ENCODE data around the gene PHLPP1. TPM values are rescaled to one million over a fixed set of nuclear protein-coding genes. Genes with fewer than 3 reads are reported as not detected.

The PHLPP1 gene
- total RNA-seq, 2 donors from 2014 or later = 8.1 to 11.6 TPM

- Histone ChIP-seq H3K9me3 (no peaks in the 10 kb centered on the region), H3K4me1 (ENCODE audit: control insufficient read depth in 1 of 2, low read depth in 2 of 2) (no peaks in the 10 kb centered on the region), H3K4me3 (no peak overlapping the region), H3K27ac (no peak overlapping the region), H3K36me3 (no peaks in the 10 kb centered on the region), H3K27me3 (replicated peaks; ENCODE audit: insufficient read depth) (no peaks in the 10 kb centered on the region)
- no peak for TF ChIP-seq CTCF (IDR thresholded peaks at IDR 0.05)
- ATAC-seq (ENCODE audit: insufficient number of reproducible peaks, low FRiP score, low read depth) = no peak
- DNase-seq (ENCODE audit: low spot score) = no peak
Observed at GRCh38 chr18:62786689-62787088, 71.3 kb downstream of the PHLPP1 start.

GRCh38 chr18:62788111-62788510 lies 72.8 kb downstream of the PHLPP1 start:
- Histone ChIP-seq H3K36me3 (no peaks in the 10 kb centered on the region), H3K27me3 (replicated peaks; ENCODE audit: insufficient read depth) (no peaks in the 10 kb centered on the region), H3K9me3 (no peaks in the 10 kb centered on the region), H3K4me1 (ENCODE audit: control insufficient read depth in 1 of 2, low read depth in 2 of 2) (no peaks in the 10 kb centered on the region), H3K4me3 (no peak overlapping the region), H3K27ac (no peak overlapping the region)
- ATAC-seq (ENCODE audit: insufficient number of reproducible peaks, low FRiP score, low read depth) (no peak), DNase-seq (ENCODE audit: low spot score) (no peak)
- no peak for TF ChIP-seq CTCF (IDR thresholded peaks at IDR 0.05)

- no peak for DNase-seq (ENCODE audit: low spot score)
- no peaks in the 10 kb centered on the region for H3K4me1 ChIP-seq (ENCODE audit: control insufficient read depth in 1 of 2, low read depth in 2 of 2)
- no peak for ATAC-seq (ENCODE audit: insufficient number of reproducible peaks, low FRiP score, low read depth)
- H3K27ac ChIP-seq = no peak overlapping the region
- H3K9me3 ChIP-seq = no peaks in the 10 kb centered on the region
- no peak overlapping the region for H3K4me3 ChIP-seq
- no peak for TF ChIP-seq CTCF (IDR thresholded peaks at IDR 0.05)
- no peaks in the 10 kb centered on the region for H3K36me3 ChIP-seq
- no peaks in the 10 kb centered on the region for H3K27me3 ChIP-seq (replicated peaks; ENCODE audit: insufficient read depth)
Observed at GRCh38 chr18:62788876-62789275, 73.5 kb downstream of the PHLPP1 start.

GRCh38 chr18:62790871-62791772 lies 75.8 kb downstream of the PHLPP1 start:
- H3K27ac ChIP-seq = no peak overlapping the region
- no peak overlapping the region for H3K4me3 ChIP-seq
- ATAC-seq (ENCODE audit: insufficient number of reproducible peaks, low FRiP score, low read depth) (no peak), DNase-seq (ENCODE audit: low spot score) (no peak)
- no peaks in the 10 kb centered on the region for H3K36me3 ChIP-seq
- no peaks in the 10 kb centered on the region for H3K9me3 ChIP-seq
- no peak for TF ChIP-seq CTCF (IDR thresholded peaks at IDR 0.05)
- H3K27me3 ChIP-seq (replicated peaks; ENCODE audit: insufficient read depth) = no peaks in the 10 kb centered on the region
- H3K4me1 ChIP-seq (ENCODE audit: control insufficient read depth in 1 of 2, low read depth in 2 of 2) = peaks cover 0 to 3% of the 10 kb centered on the region in 2 donors

GRCh38 chr18:62792016-62792415 lies 76.7 kb downstream of the PHLPP1 start:
- H3K27ac ChIP-seq = no peak overlapping the region

More at GRCh38 chr18:62792016-62792415, 76.7 kb downstream of the PHLPP1 start:
- no peak for TF ChIP-seq CTCF (IDR thresholded peaks at IDR 0.05)
- Histone ChIP-seq H3K4me1 (ENCODE audit: control insufficient read depth in 1 of 2, low read depth in 2 of 2) (peaks cover 0 to 4% of the 10 kb centered on the region in 2 donors), H3K27me3 (replicated peaks; ENCODE audit: insufficient read depth) (no peaks in the 10 kb centered on the region), H3K36me3 (no peaks in the 10 kb centered on the region), H3K9me3 (no peaks in the 10 kb centered on the region), H3K4me3 (no peak overlapping the region)
- no peak for DNase-seq (ENCODE audit: low spot score)
- ATAC-seq (ENCODE audit: insufficient number of reproducible peaks, low FRiP score, low read depth) = no peak

Measured in thoracic aorta (tissue), 2 donors.